C4-2B (cell line): ENCODE measurements around the gene PTEN.

Source experiments
- CTCF ChIP-seq: fragments of 450-650 bp; conservative IDR thresholded peaks from 2 replicates; pipeline ENCODE4 v1.5.1; 2017; ENCODE audit warnings: mild to moderate bottlenecking
- ZFX ChIP-seq: fragments of 450-650 bp; IDR thresholded peaks from 2 replicates; pipeline ENCODE4 v1.6.1; 2017

GRCh38 chr10:87847550-87847949, 15.9 kb upstream of the PTEN start:
- TF ChIP-seq CTCF (no peak), ZFX (no peak)
